ENCODE data around the gene SLC39A13.

SLC39A13 gene

GRCh38 chr11:47387944-47388696 is 20.3 kb upstream of the SLC39A13 start:
- no peak for DNase-seq

- DNase-seq: no peak
Observed at GRCh38 chr11:47388697-47389576, 19.5 kb upstream of the SLC39A13 start.

GRCh38 chr11:47389577-47390421 is 18.6 kb upstream of the SLC39A13 start:
- no peak for DNase-seq

- DNase-seq: no peak
Observed at GRCh38 chr11:47390422-47390760, 18.0 kb upstream of the SLC39A13 start.

- DNase-seq: no peak
Observed at GRCh38 chr11:47391077-47391583, 17.3 kb upstream of the SLC39A13 start.

GRCh38 chr11:47391711-47392432 is 16.5 kb upstream of the SLC39A13 start:
- DNase-seq: no peak

GRCh38 chr11:47392546-47393162 is 15.7 kb upstream of the SLC39A13 start:
- DNase-seq: no peak

GRCh38 chr11:47393163-47394049 is 15.0 kb upstream of the SLC39A13 start:
- DNase-seq: no peak

- DNase-seq: no peak
Observed at GRCh38 chr11:47394050-47394321, 14.4 kb upstream of the SLC39A13 start.

GRCh38 chr11:47394322-47395222 is 13.8 kb upstream of the SLC39A13 start:
- DNase-seq: no peak

- DNase-seq: no peak
Observed at GRCh38 chr11:47395223-47396048, 13.0 kb upstream of the SLC39A13 start.

GRCh38 chr11:47396049-47396320 is 12.4 kb upstream of the SLC39A13 start:
- DNase-seq: no peak

GRCh38 chr11:47398011-47398410 is 10.4 kb upstream of the SLC39A13 start:
- DNase-seq: no peak

- DNase-seq: no peak
Observed at GRCh38 chr11:47398551-47398950, 9.8 kb upstream of the SLC39A13 start.

GRCh38 chr11:47399860-47400767 is 8.3 kb upstream of the SLC39A13 start:
- no peak for DNase-seq

- no peak for DNase-seq
Observed at GRCh38 chr11:47400768-47401279, 7.6 kb upstream of the SLC39A13 start.

- no peak for DNase-seq
Observed at GRCh38 chr11:47403135-47403534, 5.3 kb upstream of the SLC39A13 start.

GRCh38 chr11:47403571-47403970 is 4.8 kb upstream of the SLC39A13 start:
- DNase-seq: no peak

All from NCI-H524 (cell line).